Transverse colon (tissue), 4 donors: ENCODE measurements around the gene HSPB8. TPM values are rescaled to one million over a fixed set of nuclear protein-coding genes. Genes with fewer than 3 reads are reported as not detected.

Experiments
- DNase-seq: peaks from one replicate; pipeline ENCODE4 v3.0.0-alpha.2; 2019
- H3K27ac ChIP-seq, 4 donors: fragments of 200-600 bp; sonication (generic); 2 replicates each; pipeline ENCODE4 v1.5.1; 2016 to 2018; ENCODE audit warnings: inconsistent platforms in 4 of 4
- H3K27me3 ChIP-seq: fragments of 200-600 bp; sonication (generic); 2 replicates; pipeline ENCODE4 v1.5.1; 2017; ENCODE audit warnings: inconsistent platforms
- H3K36me3 ChIP-seq, 4 donors: fragments of 200-600 bp; sonication (generic); 2 replicates each; pipeline ENCODE4 v1.5.1; 2017 to 2019; ENCODE audit warnings: inconsistent platforms in 4 of 4
- H3K4me1 ChIP-seq, 4 donors: fragments of 200-600 bp; sonication (generic); 2 replicates each; pipeline ENCODE4 v1.5.1; 2017 to 2020; ENCODE audit warnings: inconsistent platforms in 4 of 4
- H3K4me3 ChIP-seq, 4 donors: fragments of 200-600 bp; sonication (generic); 1 replicate in 1 of 4; 2 replicates in 3 of 4; pipeline versions ENCODE4 v1.5.1 to v1.6.1; 2017 to 2019; ENCODE audit warnings: inconsistent platforms in 4 of 4
- H3K9me3 ChIP-seq, 2 donors: fragments of 200-600 bp; sonication (generic); 2 replicates each; pipeline ENCODE4 v1.5.1; 2017 to 2019; ENCODE audit warnings: inconsistent platforms in 2 of 2
- CTCF ChIP-seq, 5 experiments: fragments of 200-600 bp in 3 of 5; fragments of 450-650 bp in 2 of 5; sonication (generic) in 3 of 5; IDR thresholded peaks; 1 replicate in 2 of 5; 2 replicates in 3 of 5; pipeline ENCODE4 v1.5.1; 2016 to 2017; ENCODE audit warnings: antibody characterized with exemption in 5 of 5, inconsistent platforms in 3 of 5, mild to moderate bottlenecking in 2 of 5, moderate library complexity in 1 of 5
- EP300 ChIP-seq: sonication (generic); formaldehyde crosslinking; IDR thresholded peaks from one replicate; pipeline ENCODE4 v1.6.1; 2017; ENCODE audit warnings: antibody characterized with exemption, low read depth
- POLR2A ChIP-seq: fragments of 450-650 bp; IDR thresholded peaks from one replicate; pipeline ENCODE4 v1.6.1; 2016; ENCODE audit warnings: antibody characterized with exemption, mild to moderate bottlenecking, moderate library complexity
- POLR2AphosphoS5 ChIP-seq, 3 donors: sonication (generic); formaldehyde crosslinking; IDR thresholded peaks; one replicate each; pipeline ENCODE4 v1.6.1; 2016; ENCODE audit warnings: antibody characterized with exemption in 3 of 3
- WGBS, 2 donors: methylation state at CpG; one replicate each; pipeline ENCODE4 v1.1.5; 2018; ENCODE audit warnings: low coverage in 1 of 2; 5-methylcytosine and 5-hydroxymethylcytosine counted together
- in situ Hi-C, 4 donors: fragments of 200-750 bp; cut with MboI; loops; one replicate each; pipeline versions ENCODE4 v1.15.0 to v1.15.1; 2017; ENCODE audit warnings: low sequenced_read_pairs in 3 of 4, low pct_ligation_motif_present in 1 of 4, low pct_unique_long_range_greater_than_20kb in 1 of 4
- intact Hi-C: fragments of 100-400 bp; cut with DNase I; formaldehyde crosslinking; loops from one replicate; pipeline ENCODE4 v1.15.1; 2023; ENCODE audit warnings: low total_unique reads
- total RNA-seq, 4 donors: library from RNA; depleted of rRNA; stranded (reverse); fragments of >200 nt; gene quantifications; one replicate each; pipeline ENCODE4 v1.1.0, GENCODE V29; 2016

HSPB8 gene
- total RNA-seq, 4 donors from 2014 or later = 42.7 to 59.8 (median 51.9) TPM

GRCh38 chr12:119181944-119182343 is 3.2 kb downstream of the HSPB8 start:
- intact Hi-C loops (no loop called here), in situ Hi-C loops (no loop called here)
- H3K4me3 ChIP-seq = peak overlapping the region; percentile 23 to 57 (median 46)
- TF ChIP-seq CTCF (IDR thresholded peaks at IDR 0.05) (no peak), POLR2A (no peak), EP300 (no peak), POLR2AphosphoS5 (IDR thresholded peaks at IDR 0.05) (no peak)
- no peaks in the 10 kb centered on the region for H3K36me3 ChIP-seq
- no peaks in the 10 kb centered on the region for H3K9me3 ChIP-seq
- peaks cover 0 to 12% (median 0%) of the 10 kb centered on the region in 4 donors for H3K4me1 ChIP-seq
- WGBS, 2 donors = 58 to 65% methylated on average over 2 to 3 of the region's 3 CpGs
- peak overlapping the region; percentile 88 to 95 (median 90) for H3K27ac ChIP-seq
- H3K27me3 ChIP-seq = peaks cover 9% of the 10 kb centered on the region
- DNase-seq = no peak

GRCh38 chr12:119182701-119183493 is 4.2 kb downstream of the HSPB8 start:
- no peak for DNase-seq
- Histone ChIP-seq H3K27me3 (peaks cover 9% of the 10 kb centered on the region), H3K27ac (peak overlapping the region; percentile 88 to 95 (median 90)), H3K4me3 (peak overlapping the region in 2 of 4 donors; percentile 51 to 57), H3K4me1 (peaks cover 0 to 12% (median 0%) of the 10 kb centered on the region in 4 donors), H3K36me3 (no peaks in the 10 kb centered on the region), H3K9me3 (no peaks in the 10 kb centered on the region)
- TF ChIP-seq POLR2A = no peak
- TF ChIP-seq POLR2AphosphoS5 (IDR thresholded peaks at IDR 0.05) = no peak
- no peak for TF ChIP-seq CTCF (IDR thresholded peaks at IDR 0.05)
- TF ChIP-seq EP300 = no peak
- intact Hi-C loops = no loop called here
- WGBS, 2 donors = 57 to 62% methylated on average over 3 to 5 of the region's 5 CpGs
- in situ Hi-C loops = no loop called here

GRCh38 chr12:119183942-119184695 is 5.4 kb downstream of the HSPB8 start:
- no peak for DNase-seq
- H3K27me3 ChIP-seq = peaks cover under 1% of the 10 kb centered on the region
- peak overlapping the region; percentile 88 to 95 (median 90) for H3K27ac ChIP-seq
- no peaks in the 10 kb centered on the region for H3K36me3 ChIP-seq
- peak overlapping the region in 1 of 4 donors; percentile 57 for H3K4me3 ChIP-seq
- in situ Hi-C loops = no loop called here
- WGBS, 2 donors = 66 to 68% methylated on average over 2 to 9 of the region's 9 CpGs
- TF ChIP-seq POLR2AphosphoS5 (IDR thresholded peaks at IDR 0.05) (no peak), POLR2A (no peak), EP300 (no peak)
- intact Hi-C loops = no loop called here
- H3K9me3 ChIP-seq = no peaks in the 10 kb centered on the region
- peaks cover 0 to 10% (median 3%) of the 10 kb centered on the region in 4 donors for H3K4me1 ChIP-seq

- Histone ChIP-seq H3K36me3 (no peaks in the 10 kb centered on the region), H3K4me1 (peaks cover 0 to 7% (median 0%) of the 10 kb centered on the region in 4 donors), H3K27me3 (no peaks in the 10 kb centered on the region), H3K27ac (peak overlapping the region in 1 of 4 donors; percentile 77), H3K4me3 (no peak overlapping the region), H3K9me3 (no peaks in the 10 kb centered on the region)
- no peak for DNase-seq
- WGBS, 2 donors = 93 to 98% methylated on average over 6 to 16 of the region's 16 CpGs
- TF ChIP-seq POLR2A = no peak
- intact Hi-C loops (no loop called here), in situ Hi-C loops (no loop called here)
These were observed 16.5 kb downstream of the HSPB8 start for GRCh38 chr12:119195256-119195655.

GRCh38 chr12:119198440-119198839 is 19.7 kb downstream of the HSPB8 start:
- in situ Hi-C loops (no loop called here), intact Hi-C loops (no loop called here)
- Histone ChIP-seq H3K4me1 (peaks cover 0 to 7% (median 0%) of the 10 kb centered on the region in 4 donors), H3K9me3 (no peaks in the 10 kb centered on the region), H3K27ac (peak overlapping the region; percentile 53 to 85 (median 74)), H3K4me3 (no peak overlapping the region), H3K27me3 (no peaks in the 10 kb centered on the region), H3K36me3 (no peaks in the 10 kb centered on the region)
- DNase-seq = no peak
- 50 to 85% methylated on average over 2 of the region's 2 CpGs for WGBS, 2 donors
- TF ChIP-seq POLR2A (no peak), CTCF (IDR thresholded peaks at IDR 0.05) (no peak), POLR2AphosphoS5 (IDR thresholded peaks at IDR 0.05) (peak in 1 of 3 donors; percentile 11), EP300 (no peak)
